Anterior cingulate cortex (tissue), 58 donors: ENCODE results near the gene TRAF3IP3.

ENCODE experiments used
- DNase-seq, 58 donors: peaks; one replicate each; lab custom pipeline; 2025; lab: John Stamatoyannopoulos, UW

TRAF3IP3 gene

GRCh38 chr1:209761011-209761635 is 5.3 kb downstream of the TRAF3IP3 start:
- DNase-seq, result no peak

GRCh38 chr1:209766051-209766450 is 10.2 kb downstream of the TRAF3IP3 start:
- no peak for DNase-seq

- no peak for DNase-seq
Observed at GRCh38 chr1:209767096-209767495, 11.2 kb downstream of the TRAF3IP3 start.

GRCh38 chr1:209767706-209768105 is 11.9 kb downstream of the TRAF3IP3 start:
- no peak for DNase-seq

- DNase-seq, result no peak
Observed at GRCh38 chr1:209768354-209768774, 12.5 kb downstream of the TRAF3IP3 start.

- peak in 5 of 58 donors; percentile 7 to 32 (median 13) for DNase-seq
Observed at GRCh38 chr1:209769171-209769904, 13.5 kb downstream of the TRAF3IP3 start.

GRCh38 chr1:209769971-209770370 is 14.1 kb downstream of the TRAF3IP3 start:
- no peak for DNase-seq

- DNase-seq, result no peak
Observed at GRCh38 chr1:209770636-209771415, 15.0 kb downstream of the TRAF3IP3 start.

GRCh38 chr1:209772126-209772525 is 16.3 kb downstream of the TRAF3IP3 start:
- no peak for DNase-seq

GRCh38 chr1:209774592-209774991 is 18.7 kb downstream of the TRAF3IP3 start:
- DNase-seq, result no peak

- DNase-seq, result no peak
Observed at GRCh38 chr1:209775678-209776077, 19.8 kb downstream of the TRAF3IP3 start.

GRCh38 chr1:209777587-209777986 is 21.7 kb downstream of the TRAF3IP3 start:
- no peak for DNase-seq

GRCh38 chr1:209778102-209778501 is 22.2 kb downstream of the TRAF3IP3 start:
- no peak for DNase-seq

- DNase-seq, result no peak
Observed at GRCh38 chr1:209780268-209780667, 24.4 kb downstream of the TRAF3IP3 start.

GRCh38 chr1:209783386-209783785 is 27.5 kb downstream of the TRAF3IP3 start:
- DNase-seq, result no peak

- DNase-seq, result peak; percentile 79 to 99 (median 97)
Observed at GRCh38 chr1:209784265-209785169, 28.7 kb downstream of the TRAF3IP3 start, which contains the start of gene C1orf74. TSS of gene C1orf74 (minus strand) at chr1:209784559. CDS start at chr1:209783634, 925 bp downstream.

GRCh38 chr1:209785592-209785991 is 29.7 kb downstream of the TRAF3IP3 start:
- no peak for DNase-seq

- DNase-seq, result no peak
Observed at GRCh38 chr1:209786146-209786545, 30.3 kb downstream of the TRAF3IP3 start.

- peak in 8 of 58 donors; percentile 2 to 36 (median 8) for DNase-seq
Observed at GRCh38 chr1:209787551-209787950, 31.7 kb downstream of the TRAF3IP3 start.

GRCh38 chr1:209789245-209789644 is 33.4 kb downstream of the TRAF3IP3 start:
- no peak for DNase-seq
